HG02759 (cell line): ENCODE measurements around the gene CBLL1.
A peak's percentile ranks its signal among the peaks of the same experiment; 100 is the strongest.

ENCODE experiments used
- ATAC-seq: cut with Tn5 transposase; IDR thresholded peaks from one replicate; pipeline ENCODE4 v1.9.1; 2021; ENCODE audit warnings: mild to moderate bottlenecking, moderate library complexity; ENCODE audit not compliant: unreplicated experiment

CBLL1 gene, protein sequence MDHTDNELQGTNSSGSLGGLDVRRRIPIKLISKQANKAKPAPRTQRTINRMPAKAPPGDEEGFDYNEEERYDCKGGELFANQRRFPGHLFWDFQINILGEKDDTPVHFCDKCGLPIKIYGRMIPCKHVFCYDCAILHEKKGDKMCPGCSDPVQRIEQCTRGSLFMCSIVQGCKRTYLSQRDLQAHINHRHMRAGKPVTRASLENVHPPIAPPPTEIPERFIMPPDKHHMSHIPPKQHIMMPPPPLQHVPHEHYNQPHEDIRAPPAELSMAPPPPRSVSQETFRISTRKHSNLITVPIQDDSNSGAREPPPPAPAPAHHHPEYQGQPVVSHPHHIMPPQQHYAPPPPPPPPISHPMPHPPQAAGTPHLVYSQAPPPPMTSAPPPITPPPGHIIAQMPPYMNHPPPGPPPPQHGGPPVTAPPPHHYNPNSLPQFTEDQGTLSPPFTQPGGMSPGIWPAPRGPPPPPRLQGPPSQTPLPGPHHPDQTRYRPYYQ

DNA sequence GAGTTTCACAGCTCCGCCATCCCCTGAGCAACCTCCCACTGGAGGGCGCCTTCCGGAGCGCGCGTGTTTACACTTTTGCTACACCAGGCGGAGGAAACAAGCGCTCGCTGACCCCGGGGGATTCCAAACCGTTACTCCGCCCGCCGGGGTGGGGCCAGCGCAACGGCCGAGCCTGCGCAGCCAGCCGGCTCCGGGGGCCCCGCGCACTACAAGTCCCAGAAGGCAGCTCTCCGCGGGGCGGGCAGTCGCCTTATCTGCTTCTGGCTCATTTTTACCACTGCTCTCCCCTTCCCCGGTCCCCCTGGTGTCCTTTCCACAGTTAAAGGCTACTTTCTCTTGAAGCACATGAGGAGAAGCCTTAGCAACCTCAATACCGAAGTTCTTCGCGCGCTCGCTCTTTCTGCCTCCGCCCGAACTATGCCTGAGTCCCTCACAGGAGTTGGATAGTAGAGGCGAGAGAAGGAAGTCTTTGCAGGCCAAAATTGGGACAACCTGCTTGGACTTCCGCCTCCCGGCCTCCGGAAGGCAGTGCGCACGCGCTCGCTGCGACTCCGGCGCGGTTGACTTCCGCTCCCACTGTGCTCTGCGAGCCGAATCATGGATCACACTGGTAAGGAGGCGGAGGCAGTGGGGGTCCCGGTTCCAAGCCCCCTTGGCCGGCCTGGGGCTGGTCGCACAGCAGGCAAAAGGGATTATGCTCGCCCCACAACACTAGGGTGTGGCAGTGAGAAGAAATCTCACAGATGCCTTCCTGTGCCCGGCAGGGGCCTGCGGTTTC lies at the start of gene CBLL1:
TSS of gene CBLL1 (plus strand) at position 576 of the 778 bp plus-strand sequence. CDS start at position 598, 22 bp downstream.
- ATAC-seq, result peak; percentile 92

- no peak for ATAC-seq
These were observed 49.6 kb upstream of the CBLL1 start for GRCh38 chr7:107694386-107694785.

- no peak for ATAC-seq
These were observed 47.5 kb upstream of the CBLL1 start for GRCh38 chr7:107696330-107696946.

DNA sequence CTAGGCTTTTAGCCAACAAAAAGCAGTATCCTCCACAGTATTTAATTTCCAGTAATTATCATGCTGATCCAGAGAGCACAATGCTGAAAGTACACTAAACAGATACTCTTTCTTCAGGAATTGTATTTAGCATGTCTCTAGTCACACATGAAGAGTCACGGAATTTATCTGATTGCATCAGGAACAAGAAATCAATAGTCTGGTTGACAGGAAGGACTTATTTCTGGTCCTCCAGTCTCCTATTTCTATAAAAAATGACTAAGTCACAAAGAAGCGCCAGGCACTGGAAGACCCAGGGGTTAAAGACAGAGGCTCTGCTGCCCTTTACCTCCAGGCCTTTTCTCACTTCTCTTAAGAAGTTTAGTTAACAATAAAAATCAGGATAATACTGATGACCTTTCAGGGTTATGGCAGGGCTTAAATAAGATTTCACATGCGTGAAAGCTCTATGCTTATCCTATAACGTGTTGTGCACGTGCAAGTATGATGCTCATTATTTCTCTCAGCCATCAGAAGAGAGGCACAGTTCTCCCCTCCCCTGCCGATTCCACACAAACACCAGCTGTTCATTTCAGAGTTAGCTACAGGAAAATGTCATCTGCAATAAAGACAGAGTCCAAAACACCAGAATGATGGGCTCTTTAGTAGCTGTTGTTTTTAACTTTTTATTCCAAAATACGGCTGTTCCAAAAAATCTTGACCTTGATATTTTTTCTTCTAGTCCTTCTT lies 46.5 kb upstream of the CBLL1 start:
- no peak for ATAC-seq

- no peak for ATAC-seq
These were observed 43.4 kb upstream of the CBLL1 start for GRCh38 chr7:107700570-107700969.

GRCh38 chr7:107701191-107701590 lies 42.8 kb upstream of the CBLL1 start:
- ATAC-seq, result no peak

DNA sequence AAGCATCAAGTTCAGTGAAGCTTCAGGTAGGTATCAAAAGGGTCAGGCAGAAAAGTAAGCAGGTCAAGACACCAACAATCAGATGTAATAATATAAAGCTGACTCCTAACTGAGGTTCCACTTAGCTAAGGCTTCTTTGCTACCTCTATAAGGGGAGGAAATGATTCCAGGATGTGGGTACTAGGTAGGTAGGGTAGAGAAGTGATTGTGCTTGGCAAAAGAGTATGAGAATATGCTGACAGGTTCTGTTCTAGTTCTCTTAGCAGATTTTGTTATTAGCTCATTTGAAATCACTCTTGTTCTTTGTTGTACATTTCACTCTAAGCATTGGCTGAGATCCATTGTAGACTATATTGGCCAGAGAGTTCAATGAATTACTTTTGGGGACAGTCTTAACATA lies 40.7 kb upstream of the CBLL1 start:
- ATAC-seq, result no peak

DNA sequence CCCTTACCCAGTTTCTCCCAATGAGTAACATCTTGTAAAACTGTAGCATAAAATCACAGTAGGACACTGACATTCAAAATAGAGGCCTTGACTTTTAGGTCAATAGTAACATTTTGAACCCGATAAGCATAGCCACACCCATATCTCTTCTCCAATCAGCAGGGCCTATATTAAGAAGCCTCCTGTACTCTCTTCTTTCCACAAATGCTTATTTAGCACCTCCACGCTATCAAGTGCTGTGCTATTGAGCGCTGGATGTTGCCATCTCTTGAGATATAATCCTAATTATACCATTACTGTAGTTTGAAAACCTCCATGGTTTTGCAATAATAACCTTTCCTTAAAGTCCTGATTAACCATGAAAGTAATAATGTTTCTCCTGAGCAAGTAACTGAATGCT lies 40.1 kb upstream of the CBLL1 start:
- no peak for ATAC-seq

- ATAC-seq, result no peak
These were observed 35.0 kb upstream of the CBLL1 start for GRCh38 chr7:107708956-107709355.

GRCh38 chr7:107711301-107711700 lies 32.6 kb upstream of the CBLL1 start:
- ATAC-seq, result no peak

DNA sequence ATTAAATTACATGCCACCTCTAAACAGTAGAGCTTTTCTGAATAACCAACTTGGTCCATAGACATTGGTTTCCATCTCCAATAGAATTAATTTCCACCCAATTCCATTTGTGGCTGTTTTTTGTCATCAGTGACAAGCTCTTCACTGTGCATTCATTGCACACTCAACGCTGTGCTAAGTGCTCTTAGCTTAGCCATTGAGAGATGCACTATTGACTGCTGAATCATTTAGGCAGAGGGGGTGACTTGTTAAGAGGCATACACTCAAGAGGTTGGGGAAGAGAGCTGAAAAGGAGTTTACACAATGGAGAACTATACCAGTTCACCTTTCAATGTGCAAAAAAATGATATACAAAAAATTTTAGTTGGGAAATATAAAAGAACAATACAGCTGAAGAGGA lies 31.9 kb upstream of the CBLL1 start:
- ATAC-seq, result no peak

DNA sequence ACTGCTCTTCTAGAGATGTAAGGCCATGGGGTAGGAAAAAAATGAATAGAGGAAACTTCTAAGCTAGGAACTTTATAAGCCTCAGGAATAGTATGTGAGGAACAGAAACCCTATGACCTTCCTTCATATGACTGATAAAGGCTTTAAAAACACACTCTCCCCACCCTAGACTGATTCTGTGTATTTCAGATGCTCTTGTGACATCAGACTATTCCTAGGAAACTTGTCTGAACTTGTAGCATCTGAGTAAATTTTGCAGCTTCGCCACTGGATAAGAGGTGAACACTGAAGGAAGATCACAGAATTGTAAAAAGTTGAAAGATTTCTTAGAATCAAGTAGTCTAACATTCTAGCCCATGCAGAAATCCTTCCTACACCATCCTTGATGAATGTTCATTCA lies 31.0 kb upstream of the CBLL1 start:
- no peak for ATAC-seq

GRCh38 chr7:107715531-107715930 lies 28.4 kb upstream of the CBLL1 start:
- no peak for ATAC-seq

GRCh38 chr7:107718456-107719193 lies 25.3 kb upstream of the CBLL1 start:
- ATAC-seq, result no peak

- no peak for ATAC-seq
These were observed 22.7 kb upstream of the CBLL1 start for GRCh38 chr7:107721286-107721685.

- ATAC-seq, result no peak
These were observed 20.7 kb upstream of the CBLL1 start for GRCh38 chr7:107723255-107723654.

- ATAC-seq, result no peak
These were observed 18.7 kb upstream of the CBLL1 start for GRCh38 chr7:107725138-107725740.

DNA sequence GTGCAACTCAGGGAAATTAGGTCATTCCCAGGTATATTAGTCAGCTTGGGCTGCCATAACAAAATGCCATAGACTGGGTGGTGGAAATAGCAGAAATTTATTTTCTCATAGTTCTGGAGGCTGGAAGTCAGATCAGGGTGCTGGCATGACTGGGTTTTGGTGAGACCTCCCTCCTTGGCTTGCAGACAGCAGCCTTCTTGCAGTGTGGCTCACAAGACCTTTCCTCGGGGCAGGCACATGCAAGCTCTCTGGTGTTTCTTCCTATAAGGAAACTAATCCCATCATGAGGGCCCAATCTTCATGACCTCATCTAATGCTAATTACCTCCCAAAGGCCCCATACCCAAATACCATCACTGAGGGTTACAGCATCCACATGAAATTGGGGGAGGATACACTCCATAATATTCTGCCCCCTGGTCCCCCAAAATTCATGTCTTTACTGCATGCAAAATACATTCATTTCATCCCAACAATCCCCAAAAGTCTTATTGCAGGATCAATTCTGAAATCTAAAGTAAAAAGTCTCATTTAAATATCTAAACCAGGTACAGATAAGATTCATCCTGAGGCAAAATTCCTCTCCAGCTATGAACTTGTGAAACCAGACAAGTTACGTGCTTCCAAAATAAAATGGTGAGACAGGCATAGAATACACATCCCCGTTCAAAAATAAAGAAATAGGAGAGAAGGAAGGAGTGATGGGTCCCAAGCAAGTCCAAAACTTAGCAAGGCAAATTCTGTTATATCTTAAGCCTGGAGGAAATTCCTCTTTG lies 17.4 kb upstream of the CBLL1 start:
- no peak for ATAC-seq

GRCh38 chr7:107728276-107728675 lies 15.7 kb upstream of the CBLL1 start:
- ATAC-seq, result no peak
